HCT116 (cell line): ENCODE results near the gene LAD1. TPM values are rescaled to one million over a fixed set of nuclear protein-coding genes. Genes with fewer than 3 reads are reported as not detected.

ENCODE experiments used
- ATAC-seq: fragments of 200-7000 bp; cut with Tn5 transposase; 2 replicates; pipeline ENCODE4 v1.9.1; 2020; ENCODE audit warnings: mild to moderate bottlenecking, moderate library complexity
- Bru-seq: library from RNA; stranded (reverse); fragments of 400-500 nt; gene quantifications from one replicate; lab custom pipeline; 2021; lab: Mats Ljungman, UMichigan
- BruChase-seq, 2 experiments: library from RNA; stranded (reverse); fragments of 400-500 nt; gene quantifications; one replicate each; lab custom pipeline; 2021; lab: Mats Ljungman, UMichigan
- BruUV-seq: library from RNA; stranded (reverse); fragments of 400-500 nt; replicated peaks from 2 replicates; lab custom pipeline; 2021; lab: Mats Ljungman, UMichigan
- CTCF ChIA-PET: fragments of 300-600 bp; sonication (Branson Sonifier 250); formaldehyde crosslinking; loops from one replicate; lab custom pipeline; 2021; ENCODE audit warnings: antibody characterized with exemption; lab: Charles Lee
- POLR2A ChIA-PET: fragments of 300-600, 350-600 bp; sonication (Branson Sonifier 250); formaldehyde crosslinking; loops from one replicate; lab custom pipeline; 2021; ENCODE audit warnings: antibody characterized with exemption; lab: Charles Lee
- RAD21 ChIA-PET, 2 experiments: fragments of 300-600 bp; sonication (Branson Sonifier 250); formaldehyde crosslinking; loops; one replicate each; lab custom pipeline; 2023; ENCODE audit warnings: low total read pairs in 2 of 2; ENCODE audit not compliant: uncharacterized antibody in 2 of 2, unreplicated experiment in 2 of 2, low non-redundant PET in 1 of 2; lab: Charles Lee
- DNase-seq: peaks from one replicate; pipeline ENCODE4 v3.0.0-alpha.2; 2010; ENCODE audit warnings: low read depth, low spot score
- H2AFZ ChIP-seq: fragments of 200-600 bp; shearing (Covaris generic), sonication (generic); 2 replicates; pipeline ENCODE4 v1.6.1; 2017; ENCODE audit warnings: low read depth, mixed run types, mixed read lengths, antibody characterized with exemption, low read length; ENCODE audit not compliant: poor library complexity, severe bottlenecking
- H3K27ac ChIP-seq: 2 replicates; pipeline ENCODE4 v1.5.1; 2012; ENCODE audit warnings: low read depth, low read length
- H3K27me3 ChIP-seq: fragments of 200-600 bp; sonication (generic); 2 replicates; pipeline ENCODE4 v1.6.1; 2016; ENCODE audit warnings: mixed run types, low read length, mixed read lengths; ENCODE audit not compliant: insufficient read depth
- H3K36me3 ChIP-seq, 2 experiments: fragments of 200-500 bp in 1 of 2; fragments of 200-600 bp in 1 of 2; sonication (Bioruptor generic) in 1 of 2; sonication (generic) in 1 of 2; 2 replicates each; pipeline versions ENCODE4 v1.5.1 to v1.6.1; 2014 to 2016; ENCODE audit warnings: low read length in 2 of 2, inconsistent platforms in 1 of 2, mixed read lengths in 1 of 2, mixed run types in 1 of 2; ENCODE audit not compliant: insufficient read depth in 2 of 2, control insufficient read depth in 1 of 2
- H3K4me1 ChIP-seq, 2 experiments: fragments of 200-600 bp in 1 of 2; sonication (generic) in 1 of 2; 2 replicates each; pipeline versions ENCODE4 v1.5.1 to v1.6.1; 2012 to 2017; ENCODE audit warnings: low read length in 2 of 2, inconsistent platforms in 1 of 2, mild to moderate bottlenecking in 1 of 2, mixed read lengths in 1 of 2, mixed run types in 1 of 2, moderate library complexity in 1 of 2; ENCODE audit not compliant: insufficient read depth in 2 of 2, control insufficient read depth in 1 of 2
- H3K4me2 ChIP-seq: fragments of 200-600 bp; sonication (generic); 2 replicates; pipeline ENCODE4 v1.6.1; 2017; ENCODE audit warnings: mixed run types, low read length, mixed read lengths
- H3K4me3 ChIP-seq, 2 experiments: fragments of 200-600 bp in 1 of 2; sonication (generic) in 1 of 2; replicated peaks in 1 of 2; 2 replicates each; pipeline ENCODE4 v1.5.1; 2011 to 2016; ENCODE audit warnings: low read length in 2 of 2, control low read depth in 1 of 2, low read depth in 1 of 2, mild to moderate bottlenecking in 1 of 2, mixed read lengths in 1 of 2, mixed run types in 1 of 2
- H3K79me2 ChIP-seq: fragments of 200-600 bp; sonication (generic); 2 replicates; pipeline ENCODE4 v1.6.1; 2017; ENCODE audit warnings: mild to moderate bottlenecking, mixed run types, low read length, moderate library complexity, mixed read lengths; ENCODE audit not compliant: insufficient read depth
- H3K9ac ChIP-seq: fragments of 200-600 bp; sonication (generic); 2 replicates; pipeline ENCODE4 v1.6.1; 2016; ENCODE audit warnings: low read length, mixed read lengths
- H3K9me2 ChIP-seq: fragments of 200-600 bp; sonication (generic), shearing (Covaris generic); 2 replicates; pipeline ENCODE4 v1.6.1; 2017; ENCODE audit warnings: mixed run types, mild to moderate bottlenecking, moderate library complexity; ENCODE audit not compliant: insufficient read depth
- H3K9me3 ChIP-seq, 2 experiments: fragments of 200-500 bp in 1 of 2; fragments of 200-600 bp in 1 of 2; sonication (Bioruptor generic) in 1 of 2; sonication (generic) in 1 of 2; 2 replicates each; pipeline ENCODE4 v1.6.1; 2014 to 2017; ENCODE audit warnings: low read length in 2 of 2, mixed read lengths in 2 of 2, inconsistent platforms in 1 of 2, low read depth in 1 of 2, mild to moderate bottlenecking in 1 of 2, mixed run types in 1 of 2, moderate library complexity in 1 of 2; ENCODE audit not compliant: control insufficient read depth in 1 of 2, insufficient read depth in 1 of 2
- H4K20me1 ChIP-seq: fragments of 200-600 bp; sonication (generic), shearing (Covaris generic); 2 replicates; pipeline ENCODE4 v1.6.1; 2017; ENCODE audit warnings: mixed run types, mild to moderate bottlenecking, moderate library complexity; ENCODE audit not compliant: insufficient read depth
- CBX3 ChIP-seq: IDR thresholded peaks from 2 replicates; pipeline ENCODE4 v1.6.1; 2012; ENCODE audit warnings: low read depth
- CEBPB ChIP-seq: IDR thresholded peaks from 2 replicates; pipeline ENCODE4 v1.6.1; 2012; ENCODE audit warnings: low read depth
- EGR1 ChIP-seq: IDR thresholded peaks from 2 replicates; pipeline ENCODE4 v1.6.1; 2012; ENCODE audit warnings: low read depth
- ELF1 ChIP-seq: IDR thresholded peaks from 2 replicates; pipeline ENCODE4 v1.6.1; 2012; ENCODE audit warnings: low read depth, borderline replicate concordance
- EZH2 ChIP-seq: fragments of 200-600 bp; sonication (generic); IDR thresholded peaks from 2 replicates; pipeline ENCODE4 v1.6.1; 2017; ENCODE audit warnings: antibody characterized with exemption, mixed run types
- JUND ChIP-seq: IDR thresholded peaks from 2 replicates; pipeline ENCODE4 v1.6.1; 2012
- POLR2A ChIP-seq: IDR thresholded peaks from 2 replicates; pipeline ENCODE4 v1.7.0; 2011; ENCODE audit warnings: borderline replicate concordance; ENCODE audit not compliant: insufficient read depth, insufficient read length; ENCODE audit errors: extremely low read depth
- POLR2AphosphoS5 ChIP-seq: IDR thresholded peaks from 2 replicates; pipeline ENCODE4 v1.6.1; 2011; ENCODE audit warnings: mild to moderate bottlenecking, low read depth, low read length, moderate library complexity
- RAD21 ChIP-seq: IDR thresholded peaks from 2 replicates; pipeline ENCODE4 v1.6.1; 2012; ENCODE audit warnings: low read depth, mild to moderate bottlenecking
- SIN3A ChIP-seq: IDR thresholded peaks from 2 replicates; pipeline ENCODE4 v1.6.1; 2012; ENCODE audit warnings: low read depth
- SP1 ChIP-seq: IDR thresholded peaks from 2 replicates; pipeline ENCODE4 v1.6.1; 2012; ENCODE audit warnings: low read depth
- SRF ChIP-seq: IDR thresholded peaks from 2 replicates; pipeline ENCODE4 v1.6.1; 2012; ENCODE audit warnings: low read depth
- TCF7L2 ChIP-seq: IDR thresholded peaks from 2 replicates; pipeline ENCODE4 v1.7.0; 2011; ENCODE audit warnings: borderline replicate concordance, inconsistent platforms; ENCODE audit not compliant: insufficient read depth, insufficient read length; ENCODE audit errors: extremely low read depth
- YY1 ChIP-seq: IDR thresholded peaks from 2 replicates; pipeline ENCODE4 v1.6.1; 2011; ENCODE audit warnings: low read length, low read depth, moderate library complexity, mild to moderate bottlenecking; ENCODE audit not compliant: insufficient replicate concordance; ENCODE audit errors: extremely low read depth
- intact Hi-C: fragments of 100-400 bp; cut with micrococcal nuclease; formaldehyde crosslinking; loops from 2 replicates; pipeline ENCODE4 v1.10.0; 2022
- long read RNA-seq: library from polyadenylated mRNA; unstranded; transcript quantifications from one replicate; pipeline ENCODE4 v2.0.0, GENCODE V29; 2021; ENCODE audit not compliant: unreplicated experiment
- polyA plus RNA-seq: library from polyadenylated mRNA; unstranded; fragments of >200 nt; gene quantifications from 2 replicates; pipeline ENCODE4 v1.2.1, GENCODE V29; 2012; ENCODE audit warnings: missing spikeins
- total RNA-seq: library from RNA; stranded (reverse); gene quantifications from one replicate; pipeline ENCODE4 v1.2.1, GENCODE V29; 2021; ENCODE audit not compliant: unreplicated experiment
- TF ChIP-seq, protein P1 (sequence below), 3 experiments: fragments of 200-600 bp in 1 of 3; sonication (generic) in 1 of 3; IDR thresholded peaks in 2 of 3; conservative IDR thresholded peaks in 1 of 3; 2 replicates each; pipeline ENCODE4 v1.5.1; 2012 to 2017; ENCODE audit warnings: low read depth in 2 of 3, low read length in 2 of 3, antibody characterized with exemption in 1 of 3, borderline replicate concordance in 1 of 3, control low read depth in 1 of 3, mild to moderate bottlenecking in 1 of 3, mixed read lengths in 1 of 3, mixed run types in 1 of 3, moderate library complexity in 1 of 3; ENCODE audit not compliant: insufficient read depth in 1 of 3
- TF ChIP-seq, protein P2 (sequence below): IDR thresholded peaks from 2 replicates; pipeline ENCODE4 v1.6.1; 2012
- TF ChIP-seq, protein P3 (sequence below): IDR thresholded peaks from 2 replicates; pipeline ENCODE4 v1.6.1; 2012; ENCODE audit warnings: low read depth
- TF ChIP-seq, protein P4 (sequence below): IDR thresholded peaks from 2 replicates; pipeline ENCODE4 v1.6.1; 2011; ENCODE audit warnings: mild to moderate bottlenecking, low read length, moderate library complexity; ENCODE audit not compliant: insufficient replicate concordance; ENCODE audit errors: extremely low read depth

Gene LAD1, protein sequence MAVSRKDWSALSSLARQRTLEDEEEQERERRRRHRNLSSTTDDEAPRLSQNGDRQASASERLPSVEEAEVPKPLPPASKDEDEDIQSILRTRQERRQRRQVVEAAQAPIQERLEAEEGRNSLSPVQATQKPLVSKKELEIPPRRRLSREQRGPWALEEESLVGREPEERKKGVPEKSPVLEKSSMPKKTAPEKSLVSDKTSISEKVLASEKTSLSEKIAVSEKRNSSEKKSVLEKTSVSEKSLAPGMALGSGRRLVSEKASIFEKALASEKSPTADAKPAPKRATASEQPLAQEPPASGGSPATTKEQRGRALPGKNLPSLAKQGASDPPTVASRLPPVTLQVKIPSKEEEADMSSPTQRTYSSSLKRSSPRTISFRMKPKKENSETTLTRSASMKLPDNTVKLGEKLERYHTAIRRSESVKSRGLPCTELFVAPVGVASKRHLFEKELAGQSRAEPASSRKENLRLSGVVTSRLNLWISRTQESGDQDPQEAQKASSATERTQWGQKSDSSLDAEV
- total RNA-seq: 56.1 TPM
- polyA plus RNA-seq: 36.1 and 45.8 TPM in 2 replicates
- Bru-seq, nascent RNA: percentile 74 among the genes with signal in this experiment
- BruChase-seq, experiment 1, labeled RNA remaining after a 6-hour chase: percentile 73 among the genes with signal in this experiment
- BruChase-seq, experiment 2, labeled RNA remaining after a 2-hour chase: percentile 65 among the genes with signal in this experiment
- long read RNA-seq, transcript LAD1-202 (10 exons, 2,906 nt): major isoform, 109 of 139 reads
- long read RNA-seq, partial matches to known transcripts: 16 of 139 reads
- long read RNA-seq, other reads (novel, unspliced or antisense): 13 of 139 reads

DNA sequence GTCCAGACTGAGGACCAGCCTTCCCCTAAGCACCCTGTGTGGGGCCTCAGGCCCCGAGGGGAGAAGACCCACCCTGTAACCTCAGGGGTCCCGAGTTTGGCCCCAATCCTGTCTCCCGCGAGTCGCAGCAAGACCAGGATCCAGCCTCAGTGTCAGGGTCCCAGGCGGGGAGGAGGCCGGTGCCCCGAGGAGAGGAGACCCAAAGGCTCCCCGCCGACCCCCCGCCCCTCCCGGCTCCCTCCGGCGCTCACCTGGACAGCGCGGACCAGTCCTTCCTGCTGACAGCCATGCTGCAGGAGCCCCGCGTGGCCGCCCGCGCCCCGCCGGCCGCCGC lies at the start of gene LAD1:
Gene LAD1 (minus strand): TSS at position 307 of the 334 bp plus-strand sequence. CDS start 18 bp downstream, at position 289.
- peak within 1 kb of the TSS; percentile 99 for H3K4me2 ChIP-seq
- ATAC-seq: no peak
- ChIA-PET CTCF (no interaction called here), RAD21 (no interaction called here), POLR2A (no interaction called here)
- intact Hi-C loops: no loop called here
- peak within 1 kb of the TSS; percentile 83 for H3K27ac ChIP-seq
- DNase-seq: no peak
- H3K79me2 ChIP-seq: peaks cover 54% of the 10 kb centered on the region
- peaks cover 0 to 9% of the 10 kb centered on the region in 2 experiments; a peak in 1 of 4 replicates for H3K36me3 ChIP-seq
- H4K20me1 ChIP-seq: no peaks in the 10 kb centered on the region
- H3K9me2 ChIP-seq: no peaks in the 10 kb centered on the region
- no peaks in the 10 kb centered on the region for H3K27me3 ChIP-seq
- BruUV-seq: no TSS peak
- H3K9me3 ChIP-seq: no peaks in the 10 kb centered on the region
- H3K4me1 ChIP-seq: peaks cover 30 to 55% of the 10 kb centered on the region in 2 experiments
- no peak within 1 kb of the TSS for H2AFZ ChIP-seq
- peak within 1 kb of the TSS; percentile 98 for H3K9ac ChIP-seq
- peak within 1 kb of the TSS; percentile 77 to 98 for H3K4me3 ChIP-seq
- TF ChIP-seq SIN3A: no peak
- TF ChIP-seq, protein P1, sequence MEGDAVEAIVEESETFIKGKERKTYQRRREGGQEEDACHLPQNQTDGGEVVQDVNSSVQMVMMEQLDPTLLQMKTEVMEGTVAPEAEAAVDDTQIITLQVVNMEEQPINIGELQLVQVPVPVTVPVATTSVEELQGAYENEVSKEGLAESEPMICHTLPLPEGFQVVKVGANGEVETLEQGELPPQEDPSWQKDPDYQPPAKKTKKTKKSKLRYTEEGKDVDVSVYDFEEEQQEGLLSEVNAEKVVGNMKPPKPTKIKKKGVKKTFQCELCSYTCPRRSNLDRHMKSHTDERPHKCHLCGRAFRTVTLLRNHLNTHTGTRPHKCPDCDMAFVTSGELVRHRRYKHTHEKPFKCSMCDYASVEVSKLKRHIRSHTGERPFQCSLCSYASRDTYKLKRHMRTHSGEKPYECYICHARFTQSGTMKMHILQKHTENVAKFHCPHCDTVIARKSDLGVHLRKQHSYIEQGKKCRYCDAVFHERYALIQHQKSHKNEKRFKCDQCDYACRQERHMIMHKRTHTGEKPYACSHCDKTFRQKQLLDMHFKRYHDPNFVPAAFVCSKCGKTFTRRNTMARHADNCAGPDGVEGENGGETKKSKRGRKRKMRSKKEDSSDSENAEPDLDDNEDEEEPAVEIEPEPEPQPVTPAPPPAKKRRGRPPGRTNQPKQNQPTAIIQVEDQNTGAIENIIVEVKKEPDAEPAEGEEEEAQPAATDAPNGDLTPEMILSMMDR (IDR thresholded peaks at IDR 0.05 in 2 of 3, conservative IDR thresholded peaks at IDR 0.05 in 1 of 3; ENCODE audit: borderline replicate concordance in 1 of 3, insufficient read depth in 1 of 3, low read depth in 2 of 3, low read length in 2 of 3): no peak
- TF ChIP-seq, protein P2, sequence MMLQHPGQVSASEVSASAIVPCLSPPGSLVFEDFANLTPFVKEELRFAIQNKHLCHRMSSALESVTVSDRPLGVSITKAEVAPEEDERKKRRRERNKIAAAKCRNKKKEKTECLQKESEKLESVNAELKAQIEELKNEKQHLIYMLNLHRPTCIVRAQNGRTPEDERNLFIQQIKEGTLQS: no peak
- TF ChIP-seq, protein P3, sequence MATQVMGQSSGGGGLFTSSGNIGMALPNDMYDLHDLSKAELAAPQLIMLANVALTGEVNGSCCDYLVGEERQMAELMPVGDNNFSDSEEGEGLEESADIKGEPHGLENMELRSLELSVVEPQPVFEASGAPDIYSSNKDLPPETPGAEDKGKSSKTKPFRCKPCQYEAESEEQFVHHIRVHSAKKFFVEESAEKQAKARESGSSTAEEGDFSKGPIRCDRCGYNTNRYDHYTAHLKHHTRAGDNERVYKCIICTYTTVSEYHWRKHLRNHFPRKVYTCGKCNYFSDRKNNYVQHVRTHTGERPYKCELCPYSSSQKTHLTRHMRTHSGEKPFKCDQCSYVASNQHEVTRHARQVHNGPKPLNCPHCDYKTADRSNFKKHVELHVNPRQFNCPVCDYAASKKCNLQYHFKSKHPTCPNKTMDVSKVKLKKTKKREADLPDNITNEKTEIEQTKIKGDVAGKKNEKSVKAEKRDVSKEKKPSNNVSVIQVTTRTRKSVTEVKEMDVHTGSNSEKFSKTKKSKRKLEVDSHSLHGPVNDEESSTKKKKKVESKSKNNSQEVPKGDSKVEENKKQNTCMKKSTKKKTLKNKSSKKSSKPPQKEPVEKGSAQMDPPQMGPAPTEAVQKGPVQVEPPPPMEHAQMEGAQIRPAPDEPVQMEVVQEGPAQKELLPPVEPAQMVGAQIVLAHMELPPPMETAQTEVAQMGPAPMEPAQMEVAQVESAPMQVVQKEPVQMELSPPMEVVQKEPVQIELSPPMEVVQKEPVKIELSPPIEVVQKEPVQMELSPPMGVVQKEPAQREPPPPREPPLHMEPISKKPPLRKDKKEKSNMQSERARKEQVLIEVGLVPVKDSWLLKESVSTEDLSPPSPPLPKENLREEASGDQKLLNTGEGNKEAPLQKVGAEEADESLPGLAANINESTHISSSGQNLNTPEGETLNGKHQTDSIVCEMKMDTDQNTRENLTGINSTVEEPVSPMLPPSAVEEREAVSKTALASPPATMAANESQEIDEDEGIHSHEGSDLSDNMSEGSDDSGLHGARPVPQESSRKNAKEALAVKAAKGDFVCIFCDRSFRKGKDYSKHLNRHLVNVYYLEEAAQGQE: no peak
- no peak for TF ChIP-seq YY1
- no peak for TF ChIP-seq TCF7L2
- no peak for TF ChIP-seq RAD21
- no peak for TF ChIP-seq EGR1
- TF ChIP-seq ELF1: no peak
- TF ChIP-seq EZH2: no peak
- no peak for TF ChIP-seq CEBPB
- no peak for TF ChIP-seq SRF
- TF ChIP-seq, protein P4, sequence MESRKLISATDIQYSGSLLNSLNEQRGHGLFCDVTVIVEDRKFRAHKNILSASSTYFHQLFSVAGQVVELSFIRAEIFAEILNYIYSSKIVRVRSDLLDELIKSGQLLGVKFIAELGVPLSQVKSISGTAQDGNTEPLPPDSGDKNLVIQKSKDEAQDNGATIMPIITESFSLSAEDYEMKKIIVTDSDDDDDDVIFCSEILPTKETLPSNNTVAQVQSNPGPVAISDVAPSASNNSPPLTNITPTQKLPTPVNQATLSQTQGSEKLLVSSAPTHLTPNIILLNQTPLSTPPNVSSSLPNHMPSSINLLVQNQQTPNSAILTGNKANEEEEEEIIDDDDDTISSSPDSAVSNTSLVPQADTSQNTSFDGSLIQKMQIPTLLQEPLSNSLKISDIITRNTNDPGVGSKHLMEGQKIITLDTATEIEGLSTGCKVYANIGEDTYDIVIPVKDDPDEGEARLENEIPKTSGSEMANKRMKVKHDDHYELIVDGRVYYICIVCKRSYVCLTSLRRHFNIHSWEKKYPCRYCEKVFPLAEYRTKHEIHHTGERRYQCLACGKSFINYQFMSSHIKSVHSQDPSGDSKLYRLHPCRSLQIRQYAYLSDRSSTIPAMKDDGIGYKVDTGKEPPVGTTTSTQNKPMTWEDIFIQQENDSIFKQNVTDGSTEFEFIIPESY: no peak
- no peak for TF ChIP-seq POLR2A
- no peak for TF ChIP-seq JUND
- TF ChIP-seq POLR2AphosphoS5: no peak
- TF ChIP-seq SP1: no peak
- TF ChIP-seq CBX3: no peak
